Lower lobe of right lung (tissue), 2 donors: ENCODE results near the gene DIAPH3. TPM values are rescaled to one million over a fixed set of nuclear protein-coding genes. Genes with fewer than 3 reads are reported as not detected.
"Not testable (repeated sequence)": the region's sequence is repeated elsewhere in the genome, so short reads cannot be mapped to it uniquely, and the experiment has no call there.

Source experiments
- ATAC-seq, 2 donors: fragments of 200-7000 bp; cut with Tn5 transposase; one replicate each; pipeline ENCODE4 v1.9.1; 2020 to 2022; ENCODE audit warnings: mild to moderate bottlenecking in 2 of 2, moderate library complexity in 2 of 2
- DNase-seq: peaks from one replicate; pipeline ENCODE4 v3.0.0-alpha.2; 2020
- H3K27ac ChIP-seq: fragments of 200-600 bp; one replicate; pipeline ENCODE4 v1.8.0; 2022
- H3K27me3 ChIP-seq: fragments of 200-600 bp; one replicate; pipeline ENCODE4 v1.8.0; 2022; ENCODE audit warnings: low read depth
- H3K36me3 ChIP-seq: fragments of 200-600 bp; one replicate; pipeline ENCODE4 v1.8.0; 2022; ENCODE audit warnings: mild to moderate bottlenecking
- H3K4me1 ChIP-seq: fragments of 200-600 bp; one replicate; pipeline ENCODE4 v1.8.0; 2022
- H3K4me3 ChIP-seq: fragments of 200-600 bp; one replicate; pipeline ENCODE4 v1.8.0; 2022; ENCODE audit warnings: mild to moderate bottlenecking
- H3K9me3 ChIP-seq: fragments of 200-600 bp; one replicate; pipeline ENCODE4 v1.8.0; 2022
- CTCF ChIP-seq: fragments of 200-600 bp; IDR thresholded peaks from one replicate; pipeline ENCODE4 v1.8.0; 2022; ENCODE audit warnings: antibody characterized with exemption, mild to moderate bottlenecking
- intact Hi-C: fragments of 100-400 bp; cut with DNase I; formaldehyde crosslinking; loops from one replicate; pipeline ENCODE4 v1.11.0; 2022
- long read RNA-seq: library from polyadenylated mRNA; unstranded; transcript quantifications from one replicate; pipeline ENCODE4 v2.0.0, GENCODE V29; 2021
- total RNA-seq: library from RNA; stranded (reverse); fragmentation: NEBNext Ultra II Directional; extraction: Animal tissue kit (Norgen Biotek cat#: 25700); gene quantifications from one replicate; pipeline ENCODE4 v1.2.1, GENCODE V29; 2021
- donor health status: DM: no; HTN: yes; CAD: no; lungs with severe emphysema.

The DIAPH3 gene, protein sequence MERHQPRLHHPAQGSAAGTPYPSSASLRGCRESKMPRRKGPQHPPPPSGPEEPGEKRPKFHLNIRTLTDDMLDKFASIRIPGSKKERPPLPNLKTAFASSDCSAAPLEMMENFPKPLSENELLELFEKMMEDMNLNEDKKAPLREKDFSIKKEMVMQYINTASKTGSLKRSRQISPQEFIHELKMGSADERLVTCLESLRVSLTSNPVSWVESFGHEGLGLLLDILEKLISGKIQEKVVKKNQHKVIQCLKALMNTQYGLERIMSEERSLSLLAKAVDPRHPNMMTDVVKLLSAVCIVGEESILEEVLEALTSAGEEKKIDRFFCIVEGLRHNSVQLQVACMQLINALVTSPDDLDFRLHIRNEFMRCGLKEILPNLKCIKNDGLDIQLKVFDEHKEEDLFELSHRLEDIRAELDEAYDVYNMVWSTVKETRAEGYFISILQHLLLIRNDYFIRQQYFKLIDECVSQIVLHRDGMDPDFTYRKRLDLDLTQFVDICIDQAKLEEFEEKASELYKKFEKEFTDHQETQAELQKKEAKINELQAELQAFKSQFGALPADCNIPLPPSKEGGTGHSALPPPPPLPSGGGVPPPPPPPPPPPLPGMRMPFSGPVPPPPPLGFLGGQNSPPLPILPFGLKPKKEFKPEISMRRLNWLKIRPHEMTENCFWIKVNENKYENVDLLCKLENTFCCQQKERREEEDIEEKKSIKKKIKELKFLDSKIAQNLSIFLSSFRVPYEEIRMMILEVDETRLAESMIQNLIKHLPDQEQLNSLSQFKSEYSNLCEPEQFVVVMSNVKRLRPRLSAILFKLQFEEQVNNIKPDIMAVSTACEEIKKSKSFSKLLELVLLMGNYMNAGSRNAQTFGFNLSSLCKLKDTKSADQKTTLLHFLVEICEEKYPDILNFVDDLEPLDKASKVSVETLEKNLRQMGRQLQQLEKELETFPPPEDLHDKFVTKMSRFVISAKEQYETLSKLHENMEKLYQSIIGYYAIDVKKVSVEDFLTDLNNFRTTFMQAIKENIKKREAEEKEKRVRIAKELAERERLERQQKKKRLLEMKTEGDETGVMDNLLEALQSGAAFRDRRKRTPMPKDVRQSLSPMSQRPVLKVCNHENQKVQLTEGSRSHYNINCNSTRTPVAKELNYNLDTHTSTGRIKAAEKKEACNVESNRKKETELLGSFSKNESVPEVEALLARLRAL
- 3.2 TPM for total RNA-seq
- long read RNA-seq, full-length matches to known transcripts = 4 of 5 reads
- long read RNA-seq, partial matches to known transcripts = 1 of 5 reads
- long read RNA-seq, other reads (novel, unspliced or antisense) = 0 of 5 reads

DNA sequence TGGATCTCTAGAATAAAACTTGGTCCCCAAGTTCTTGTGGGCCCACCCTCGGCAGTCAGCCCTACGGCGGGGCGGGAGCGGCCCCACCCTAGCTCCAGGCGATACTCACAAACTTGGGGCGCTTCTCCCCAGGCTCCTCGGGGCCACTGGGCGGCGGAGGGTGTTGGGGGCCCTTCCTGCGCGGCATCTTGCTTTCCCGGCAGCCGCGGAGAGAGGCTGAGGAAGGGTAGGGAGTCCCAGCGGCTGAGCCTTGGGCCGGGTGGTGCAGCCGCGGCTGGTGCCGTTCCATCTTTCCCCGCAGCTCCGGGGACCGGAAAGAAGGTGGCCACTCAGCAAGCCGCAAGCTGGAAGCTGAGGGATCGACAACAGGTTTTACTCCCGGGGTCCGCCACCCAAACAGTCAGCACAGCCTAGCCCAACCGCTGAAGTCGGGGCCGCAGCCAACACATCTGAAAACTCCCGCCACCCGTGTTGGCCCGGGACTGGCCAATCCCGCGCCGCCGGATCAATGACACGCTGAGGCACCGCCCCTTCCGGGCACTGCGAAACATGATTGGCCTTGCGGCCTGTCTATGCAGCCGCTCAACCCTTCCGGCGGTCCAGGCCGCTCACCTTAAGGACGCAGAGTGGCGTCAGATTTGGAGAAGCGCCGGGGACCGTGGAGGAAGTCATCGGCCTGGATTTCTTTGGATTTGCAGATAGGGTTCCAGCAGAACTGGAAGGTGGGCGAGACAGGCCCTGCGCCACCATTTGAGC is at the start of gene DIAPH3:
Gene DIAPH3, minus strand, starts transcription at position 451 of the 756 bp plus-strand sequence. Its CDS starts 162 bp downstream, at position 289.
- Histone ChIP-seq H3K27ac (peak within 1 kb of the TSS; percentile 84), H3K4me1 (peaks cover 17% of the 10 kb centered on the region), H3K4me3 (peak within 1 kb of the TSS; percentile 75), H3K36me3 (no peaks in the 10 kb centered on the region), H3K27me3 (no peaks in the 10 kb centered on the region), H3K9me3 (no peaks in the 10 kb centered on the region)
- DNase-seq = peak; percentile 96
- peak; percentile 100 for ATAC-seq
- intact Hi-C loops = no loop called here
- no peak for TF ChIP-seq CTCF

GRCh38 chr13:60213236-60213744 is 49.6 kb upstream of the DIAPH3 start:
- ATAC-seq (no peak), DNase-seq (no peak)
- Histone ChIP-seq H3K4me1 (no peaks in the 10 kb centered on the region), H3K4me3 (no peak overlapping the region), H3K9me3 (no peaks in the 10 kb centered on the region), H3K27me3 (no peaks in the 10 kb centered on the region), H3K27ac (no peak overlapping the region), H3K36me3 (no peaks in the 10 kb centered on the region)
- intact Hi-C loops = no loop called here
- no peak for TF ChIP-seq CTCF

- Histone ChIP-seq H3K27ac (no peak overlapping the region), H3K36me3 (no peaks in the 10 kb centered on the region), H3K4me3 (no peak overlapping the region), H3K9me3 (no peaks in the 10 kb centered on the region), H3K27me3 (no peaks in the 10 kb centered on the region), H3K4me1 (no peaks in the 10 kb centered on the region)
- ATAC-seq = no peak
- no peak for DNase-seq
- TF ChIP-seq CTCF = no peak
- intact Hi-C loops = no loop called here
Measured at GRCh38 chr13:60211548-60211947, 47.8 kb upstream of the DIAPH3 start.

DNA sequence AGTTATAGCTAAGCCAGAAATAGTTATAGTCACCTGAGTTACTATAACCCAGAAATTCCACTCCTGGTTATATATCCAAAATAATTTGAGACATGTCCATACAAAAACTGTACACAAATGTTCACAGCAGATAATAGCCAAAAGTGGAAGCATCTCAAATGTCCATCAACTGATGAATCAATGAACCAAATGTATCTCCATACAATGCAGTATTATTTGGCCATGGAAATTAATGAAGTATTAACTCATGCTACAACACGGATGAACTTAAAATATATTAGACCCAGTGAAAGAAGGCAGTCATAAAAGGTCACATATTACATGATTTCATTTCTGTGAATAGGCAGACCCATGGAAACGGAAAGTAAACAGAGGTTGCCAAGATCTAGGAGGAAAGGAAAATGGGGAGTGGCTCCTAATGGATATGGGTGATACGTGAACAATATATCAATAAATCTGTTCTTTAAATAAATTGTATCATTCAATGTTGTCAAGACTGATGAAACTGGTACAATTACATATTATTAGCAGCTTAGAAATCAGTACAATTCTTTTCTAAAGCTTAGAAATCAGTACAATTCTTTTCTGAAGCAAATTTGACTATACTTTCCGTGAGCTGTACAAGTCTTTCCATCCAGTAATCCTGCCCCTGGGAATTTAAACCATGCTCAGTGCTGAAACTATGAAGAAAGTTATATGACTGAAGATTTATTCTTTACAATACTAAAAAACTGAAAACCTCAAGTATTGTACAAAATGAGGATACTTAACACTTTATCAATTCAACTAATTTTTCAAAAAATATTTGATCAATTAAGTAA is 47.0 kb upstream of the DIAPH3 start:
- Histone ChIP-seq H3K36me3 (no peaks in the 10 kb centered on the region), H3K9me3 (no peaks in the 10 kb centered on the region), H3K4me3 (no peak overlapping the region), H3K27me3 (no peaks in the 10 kb centered on the region), H3K27ac (no peak overlapping the region), H3K4me1 (no peaks in the 10 kb centered on the region)
- intact Hi-C loops = no loop called here
- no peak for ATAC-seq
- no peak for DNase-seq
- TF ChIP-seq CTCF = no peak

- H3K27ac ChIP-seq, intact Hi-C loops, H3K9me3 ChIP-seq, H3K27me3 ChIP-seq, H3K36me3 ChIP-seq, H3K4me1 ChIP-seq, H3K4me3 ChIP-seq, ATAC-seq, DNase-seq: not testable (repeated sequence)
Measured at GRCh38 chr13:60205499-60205898, 41.8 kb upstream of the DIAPH3 start.
